HG03571 (cell line): Measurements from ENCODE around the gene AKAP7.

Experiments used
- ATAC-seq: cut with Tn5 transposase; IDR thresholded peaks from one replicate; pipeline ENCODE4 v1.9.1; 2021; ENCODE audit not compliant: unreplicated experiment

AKAP7 gene

DNA sequence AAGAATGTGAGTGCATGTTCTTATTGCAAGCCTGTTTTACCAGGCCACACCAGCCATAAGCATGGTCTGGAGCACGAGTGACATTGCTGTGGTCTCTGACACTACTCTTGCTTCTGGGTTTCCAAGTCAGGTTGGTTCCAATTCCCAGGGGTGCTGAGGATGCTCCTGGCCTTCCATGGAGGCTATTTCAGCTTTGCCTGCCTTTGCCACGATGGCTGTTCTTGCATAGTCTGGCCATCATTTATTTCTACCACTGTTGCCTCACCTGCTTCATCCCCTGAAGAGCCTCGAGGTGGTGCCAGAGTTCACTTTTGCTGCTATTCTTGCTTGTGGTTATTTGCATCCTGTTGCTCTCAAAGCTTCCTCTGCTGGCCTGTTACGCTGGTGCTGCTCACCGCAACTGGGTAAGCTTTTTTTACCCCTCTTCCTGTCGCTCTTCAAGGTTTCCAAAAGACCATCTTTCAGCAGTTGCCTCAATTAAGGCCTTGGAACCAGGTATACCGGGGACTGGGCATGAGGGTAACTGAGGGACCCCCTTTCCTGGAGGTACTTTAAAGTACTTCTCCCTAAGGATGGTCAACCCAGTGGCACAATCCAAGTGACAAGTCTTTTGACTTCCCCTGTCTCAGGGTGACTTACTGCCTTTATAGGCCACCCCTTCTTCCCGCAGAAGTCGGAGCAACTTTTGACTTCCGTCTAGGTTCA, 64.5 kb downstream of the AKAP7 start:
- peak; percentile 100 for ATAC-seq

DNA sequence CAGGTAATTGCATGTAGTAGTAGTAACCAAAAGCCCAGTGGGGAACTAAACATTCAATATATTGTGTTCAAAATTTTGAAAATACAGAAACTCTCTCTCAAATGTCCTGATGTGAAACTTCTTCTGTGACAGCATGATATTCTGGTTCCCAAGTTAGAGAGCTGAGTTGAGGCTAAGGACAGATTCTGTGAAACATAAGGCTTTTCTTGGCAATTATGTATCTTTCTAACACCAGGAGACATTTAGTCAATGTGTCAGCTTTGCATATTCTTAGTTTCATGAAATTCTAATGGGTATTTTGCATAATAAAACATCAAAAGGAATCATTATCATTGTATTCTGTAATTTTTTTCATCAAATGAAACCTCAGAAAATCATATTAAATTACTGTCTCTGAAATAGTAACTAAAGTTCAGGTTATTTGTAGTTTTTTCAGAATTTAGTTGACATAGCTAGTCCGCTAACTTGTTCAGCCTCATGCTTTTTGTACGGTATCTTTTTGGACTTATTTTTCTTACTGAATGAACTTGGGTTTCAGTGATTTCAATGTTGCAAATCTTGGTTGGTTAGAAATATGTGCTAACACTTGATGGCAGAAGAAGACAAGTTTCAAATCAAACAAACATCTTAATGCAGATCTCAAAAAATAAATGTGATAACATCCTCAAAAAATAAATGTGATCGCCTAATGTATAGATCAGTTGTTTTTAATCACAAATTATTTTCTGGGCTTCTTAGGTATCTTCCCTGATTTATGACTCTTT, 70.4 kb downstream of the AKAP7 start:
- ATAC-seq = no peak

DNA sequence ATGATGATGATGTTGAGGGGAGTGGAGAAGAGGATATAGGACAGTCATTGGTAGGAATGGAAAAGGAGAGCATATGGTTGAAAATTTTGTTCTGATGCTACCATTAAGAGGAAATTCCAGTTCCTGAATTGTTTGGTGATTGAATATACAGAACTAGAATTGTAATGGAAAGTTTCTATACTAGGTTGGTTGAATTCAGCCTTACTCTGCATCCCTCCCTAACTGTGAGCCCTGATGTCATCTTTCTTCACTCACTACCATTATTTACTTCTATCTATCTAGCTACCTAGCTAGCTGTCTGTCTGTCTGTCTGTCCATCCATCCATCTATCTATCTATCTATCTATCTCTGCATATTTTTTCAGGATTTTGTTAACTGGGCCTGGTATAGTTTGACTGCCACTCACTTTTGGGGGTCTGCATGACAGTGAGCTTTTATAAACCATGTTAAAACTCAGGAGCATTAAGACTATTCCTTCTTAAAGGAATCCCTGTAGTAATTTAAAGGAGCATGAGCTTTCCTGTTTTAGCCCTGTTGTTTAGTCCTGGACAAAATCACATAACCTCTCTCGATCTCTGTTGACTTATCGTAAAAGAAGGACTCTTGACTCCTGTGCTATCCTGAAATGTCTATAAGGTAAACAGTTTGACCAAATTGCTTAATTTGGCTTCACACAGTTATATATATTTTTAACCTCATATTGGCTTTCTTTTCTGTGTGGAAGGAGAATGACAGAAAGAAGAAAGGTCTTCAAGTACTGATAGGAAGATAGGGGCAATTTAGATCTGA, 71.4 kb downstream of the AKAP7 start:
- no peak for ATAC-seq

DNA sequence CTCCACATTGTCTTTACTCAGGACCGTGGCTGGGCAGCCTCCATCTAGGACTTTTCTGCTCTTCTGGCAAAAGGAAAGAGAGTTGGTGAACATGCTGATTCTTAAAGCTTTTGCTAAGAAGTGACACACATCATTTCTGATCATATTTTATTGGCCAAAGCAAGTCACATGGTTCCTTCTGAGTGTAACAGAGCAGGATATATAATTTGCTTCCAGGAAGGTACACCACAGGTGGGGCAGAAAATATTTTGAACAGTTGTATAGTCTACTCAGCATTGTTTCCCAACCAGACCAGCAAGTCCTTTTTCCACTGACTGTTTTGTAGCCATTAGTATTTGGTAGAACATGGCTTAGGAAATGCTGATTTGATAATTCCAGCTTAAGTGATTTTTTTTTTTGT, 73.5 kb downstream of the AKAP7 start:
- ATAC-seq = no peak

DNA sequence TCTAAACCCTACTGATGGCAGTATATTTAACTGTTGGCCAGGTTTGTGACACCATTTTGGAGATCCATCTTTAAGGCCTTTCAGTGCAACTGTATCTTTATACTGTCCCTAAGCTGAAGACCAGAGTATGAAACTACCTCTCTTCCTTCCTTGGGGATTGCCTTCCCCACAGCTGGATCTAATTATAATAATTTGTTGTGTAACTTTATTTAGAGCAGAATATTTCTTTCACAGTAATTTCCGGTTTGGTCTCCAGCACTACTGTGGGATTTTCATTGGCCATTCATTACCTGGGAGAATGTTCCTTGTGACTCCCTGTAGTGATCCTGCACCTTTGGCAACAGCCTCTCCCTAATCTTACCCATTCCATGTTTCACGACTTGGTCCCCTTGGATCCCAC, 75.2 kb downstream of the AKAP7 start:
- ATAC-seq = no peak

DNA sequence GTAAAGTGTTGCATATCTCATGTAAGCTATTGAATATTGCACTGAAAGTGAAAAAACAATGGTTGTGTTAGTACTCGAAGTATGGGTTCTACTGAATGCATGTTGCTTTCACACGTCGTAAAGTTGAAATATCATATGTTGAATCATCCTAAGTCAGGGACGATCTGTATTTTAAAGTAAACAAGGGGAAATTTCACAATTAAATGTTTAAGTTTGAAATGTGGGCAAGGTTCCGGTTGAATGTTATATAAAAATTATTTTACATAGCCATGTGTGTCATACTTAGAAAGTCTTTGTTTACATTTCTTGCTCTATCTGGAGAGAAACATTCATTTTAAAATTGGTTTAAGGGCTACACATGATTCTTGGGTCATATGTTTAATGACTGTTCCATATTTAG, 76.8 kb downstream of the AKAP7 start:
- ATAC-seq = no peak

DNA sequence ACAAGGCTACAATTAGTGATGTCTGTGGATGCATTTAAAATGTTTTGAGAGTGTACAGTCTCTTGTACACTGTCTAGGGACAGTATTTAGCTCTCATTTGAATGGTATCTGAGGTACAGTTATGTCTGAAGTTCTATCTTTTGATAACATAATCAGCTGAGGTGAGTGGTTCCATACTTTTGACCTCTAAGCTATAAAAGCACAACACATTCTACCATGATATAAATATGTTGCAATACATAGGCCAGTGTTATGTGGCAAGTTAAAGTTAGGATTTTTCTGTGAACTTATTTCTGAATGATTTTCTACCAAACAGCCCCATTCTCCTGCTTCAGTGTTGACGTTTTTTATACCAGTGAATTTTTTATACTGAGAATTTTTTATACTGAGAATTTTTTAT, 77.6 kb downstream of the AKAP7 start:
- ATAC-seq = no peak

DNA sequence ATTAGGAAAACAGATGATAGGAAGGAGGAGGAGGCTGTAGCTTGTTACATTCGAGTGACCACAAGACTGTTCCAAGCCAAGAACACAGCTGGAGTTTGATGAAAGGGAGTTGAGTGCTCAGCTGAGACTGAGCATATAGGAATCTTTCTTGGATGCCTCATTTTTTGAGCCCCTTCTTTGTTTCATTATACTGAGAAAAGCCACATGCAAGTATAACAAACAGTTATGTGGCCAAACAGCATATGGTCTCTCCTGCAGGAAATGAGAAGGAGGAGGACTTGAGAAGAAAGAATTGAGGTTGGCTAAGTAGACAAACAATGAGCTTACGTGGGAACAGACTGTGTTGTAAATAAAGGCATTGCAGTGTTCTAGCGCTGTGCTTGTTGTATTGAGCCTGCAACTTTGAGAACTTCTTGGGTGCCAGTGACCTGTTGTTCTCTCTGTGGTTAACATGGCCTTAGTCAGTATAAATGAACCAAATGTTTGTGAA, 78.3 kb downstream of the AKAP7 start:
- ATAC-seq = no peak

DNA sequence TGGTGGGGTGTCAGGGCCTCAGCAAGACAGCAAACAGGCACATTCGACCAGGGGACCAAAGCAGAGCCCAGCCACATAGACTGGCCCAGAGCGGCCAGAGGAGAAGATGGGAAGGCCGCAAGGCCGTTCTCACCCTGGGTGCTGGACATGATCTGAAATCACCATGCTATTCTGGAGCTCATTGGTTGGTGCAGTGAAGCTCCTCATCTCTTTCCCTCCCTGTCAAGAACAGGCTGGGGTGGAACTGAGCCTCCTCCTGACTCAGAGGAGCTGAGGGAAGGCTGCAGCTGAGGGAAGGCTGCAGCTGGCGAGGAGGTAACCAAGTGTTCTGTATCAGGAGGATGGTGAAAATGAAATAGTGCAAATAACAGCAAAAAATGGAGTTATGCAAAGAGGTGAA, 80.0 kb downstream of the AKAP7 start:
- ATAC-seq = no peak

DNA sequence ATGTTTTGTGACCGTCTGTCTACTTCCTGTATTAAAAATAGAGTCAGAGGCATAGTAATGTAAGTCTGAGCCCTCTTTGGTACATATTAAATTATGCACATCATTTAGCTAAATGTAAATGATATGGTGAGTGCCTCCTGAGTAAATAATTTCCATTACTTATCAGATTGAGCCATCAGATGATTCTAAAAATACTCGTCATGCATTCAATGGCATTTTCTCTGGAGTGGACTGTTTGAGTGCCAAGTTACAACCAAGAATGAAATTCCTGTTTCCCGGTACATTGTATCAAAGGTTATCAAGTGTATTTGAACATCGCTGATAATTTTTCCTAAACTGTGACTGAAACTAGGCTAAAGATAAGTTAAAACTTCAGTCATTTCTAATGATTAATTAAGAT, 81.0 kb downstream of the AKAP7 start:
- ATAC-seq = no peak

DNA sequence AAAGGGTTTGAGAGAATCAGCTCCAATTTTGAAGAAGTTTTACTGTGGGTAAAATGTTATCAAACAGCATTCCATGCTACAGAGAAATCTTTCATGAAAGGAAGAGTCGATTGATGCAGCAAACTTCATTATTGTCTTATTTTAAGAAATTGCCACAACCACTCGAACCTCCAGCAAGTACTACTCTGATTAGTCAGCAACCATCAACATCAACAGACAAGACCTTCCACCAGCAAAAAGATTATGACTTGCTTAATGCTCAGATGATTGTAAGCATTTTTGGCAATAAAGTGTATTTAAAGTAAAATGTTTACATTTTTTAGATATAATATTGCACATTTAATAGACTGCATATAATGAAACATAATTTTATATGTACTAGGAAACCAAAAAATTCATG, 87.5 kb downstream of the AKAP7 start:
- no peak for ATAC-seq

DNA sequence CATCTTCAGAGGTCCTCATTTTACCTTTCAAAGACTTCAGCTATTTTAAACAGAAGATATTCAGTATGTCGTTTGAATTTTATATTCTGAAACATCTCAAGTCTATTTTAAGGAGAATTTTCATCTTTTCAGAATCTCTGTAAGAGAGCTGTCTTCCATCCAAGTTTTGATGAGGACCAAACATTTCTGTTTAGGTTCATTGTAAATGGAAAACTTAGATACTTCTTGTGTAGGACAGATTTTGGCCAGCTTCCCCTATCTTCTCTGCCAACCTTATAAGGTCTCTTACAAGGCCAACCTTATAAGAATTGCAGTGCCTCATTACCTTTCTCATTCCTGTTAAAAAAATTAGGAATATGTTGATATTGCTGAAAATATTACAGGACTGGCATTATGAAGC, 88.1 kb downstream of the AKAP7 start:
- no peak for ATAC-seq

DNA sequence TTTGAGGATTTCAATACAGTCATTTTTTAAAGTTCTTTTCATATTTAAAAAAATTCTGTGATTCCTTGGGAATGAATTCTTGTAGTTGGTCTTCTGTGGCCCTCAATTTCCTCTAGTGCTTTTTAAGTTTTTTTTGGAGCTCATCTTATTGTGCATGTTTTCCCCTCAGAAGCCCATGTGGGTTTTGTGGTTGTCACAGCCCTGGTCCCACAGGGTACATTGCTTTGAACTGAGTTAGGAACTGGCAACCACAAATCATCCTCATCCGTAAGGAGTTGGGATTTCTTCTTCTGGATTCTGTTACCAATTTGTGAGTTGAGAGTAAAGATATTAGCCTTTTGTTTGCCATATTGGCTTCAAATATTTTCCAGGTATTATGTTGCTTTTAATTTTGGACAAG, 89.9 kb downstream of the AKAP7 start:
- ATAC-seq = no peak

DNA sequence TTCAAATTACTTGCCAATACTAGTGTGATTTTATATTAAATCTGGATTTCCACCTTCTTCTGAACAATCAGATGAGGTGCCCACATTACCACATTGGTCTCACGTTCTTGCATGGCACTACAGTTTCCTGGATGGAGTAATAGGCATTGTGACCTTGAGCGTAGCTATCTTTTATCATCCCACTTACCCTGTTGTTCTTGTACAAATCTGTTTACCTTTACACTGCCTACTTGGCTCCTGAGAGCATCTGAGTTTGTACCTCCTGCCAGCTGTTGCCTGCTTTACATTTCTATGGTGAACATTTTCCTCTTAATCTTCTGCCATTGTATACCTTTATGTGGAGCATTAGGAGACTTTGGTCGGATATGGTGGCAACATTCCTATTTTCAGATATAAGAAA, 90.7 kb downstream of the AKAP7 start:
- ATAC-seq = no peak

DNA sequence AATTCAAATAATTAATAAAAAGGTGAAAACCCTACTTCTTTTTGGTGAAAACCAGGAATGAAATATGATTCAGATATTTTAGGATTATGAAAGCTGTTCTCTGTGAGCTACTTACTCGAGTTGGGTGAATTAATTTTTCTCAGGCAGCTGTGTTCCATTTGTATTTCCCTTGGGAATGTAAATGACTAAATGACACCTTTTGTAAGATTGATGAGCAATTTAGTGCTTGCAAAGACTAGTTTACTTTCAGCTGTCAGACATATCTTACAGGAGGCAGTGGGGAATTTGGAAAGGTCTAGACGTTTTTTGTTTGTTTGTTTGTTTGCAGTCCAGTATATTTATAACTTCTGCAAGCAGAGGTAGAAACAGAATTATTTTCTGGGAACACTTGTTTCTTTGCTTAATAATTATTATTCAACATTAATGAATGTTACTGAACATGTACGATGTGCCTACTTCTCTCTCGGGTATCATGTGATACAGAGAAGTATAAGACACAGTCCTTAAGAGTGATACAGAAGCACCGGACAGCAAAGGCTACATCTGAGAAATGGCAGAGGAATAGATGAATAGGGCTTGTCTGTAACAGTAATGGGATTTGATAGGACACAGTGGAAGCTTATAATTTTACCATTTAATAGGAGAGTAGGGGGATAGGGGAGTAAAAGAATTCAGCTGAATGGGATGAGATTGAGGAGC, 91.3 kb downstream of the AKAP7 start:
- ATAC-seq = no peak

DNA sequence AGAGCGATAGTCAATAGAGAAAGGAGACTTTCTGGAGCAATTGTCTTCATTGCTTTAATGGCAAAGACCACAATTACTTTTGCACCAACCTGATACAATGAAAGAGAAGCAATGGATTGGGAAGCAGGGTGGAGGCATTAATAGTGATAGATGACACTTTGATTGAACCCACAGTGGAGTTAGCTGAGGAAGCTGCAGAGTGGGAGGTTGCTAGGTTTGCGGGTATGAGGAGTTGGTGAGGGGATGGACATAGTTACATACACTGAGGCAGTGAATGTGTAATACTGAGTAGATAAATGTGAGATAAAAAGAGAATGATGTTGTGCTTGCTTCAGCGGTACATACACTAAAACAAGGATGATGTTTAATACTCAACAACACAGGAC, 91.9 kb downstream of the AKAP7 start:
- ATAC-seq = no peak

DNA sequence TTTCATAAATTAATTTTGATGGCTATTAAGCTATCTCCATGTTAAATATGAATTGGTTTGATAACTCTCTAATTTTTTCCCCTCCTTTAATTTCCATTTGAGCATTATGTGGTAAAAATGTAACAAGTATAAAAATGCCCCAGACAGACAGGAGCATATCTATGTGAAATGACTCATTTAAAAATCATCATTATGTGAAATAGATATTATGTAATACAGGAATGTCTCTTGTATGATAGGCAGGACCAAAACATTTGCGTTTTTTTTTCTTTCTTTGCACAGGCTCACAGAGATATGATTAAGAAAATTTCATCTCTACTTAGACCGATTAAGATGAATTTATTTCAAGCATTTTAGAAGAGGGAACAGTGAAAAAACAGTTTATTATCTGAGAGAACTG, 95.8 kb downstream of the AKAP7 start:
- ATAC-seq = no peak

DNA sequence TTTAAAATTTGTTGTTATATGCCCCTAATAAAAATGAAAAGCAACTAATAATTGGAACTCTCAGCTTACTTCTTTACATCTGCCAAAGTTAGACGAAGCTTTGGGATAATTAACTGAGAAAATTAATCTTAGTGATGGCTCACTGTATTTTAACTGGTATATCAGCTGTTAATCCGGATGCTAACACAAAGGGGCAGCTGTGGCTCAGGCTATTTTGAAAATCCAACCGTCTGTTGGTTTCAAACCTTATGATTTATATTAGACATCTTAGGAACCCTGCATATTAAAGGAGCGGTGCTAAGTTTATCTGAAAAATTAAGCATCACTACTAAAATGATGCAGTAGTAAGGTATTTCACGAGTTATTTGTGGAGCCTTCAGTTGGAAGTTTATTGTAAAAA, 96.6 kb downstream of the AKAP7 start:
- no peak for ATAC-seq

DNA sequence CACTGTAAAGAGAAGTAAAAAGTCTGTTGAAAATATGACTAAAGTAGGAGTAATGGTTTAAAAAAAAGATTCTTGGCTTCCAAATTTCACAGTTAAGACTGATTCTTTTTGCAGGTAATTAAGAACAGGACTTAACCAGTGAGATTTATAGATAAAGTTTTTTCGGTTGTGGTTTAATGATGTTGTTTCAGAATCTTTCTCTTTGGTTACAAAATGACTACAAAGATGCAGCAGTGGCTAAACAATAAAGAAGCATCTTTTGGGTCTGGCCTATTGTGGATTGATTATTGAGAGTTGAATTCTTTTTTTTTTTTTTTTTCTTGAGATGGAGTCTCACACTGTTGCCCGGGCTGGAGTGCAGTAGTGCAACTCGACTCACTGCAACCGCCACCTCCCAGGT, 109.7 kb downstream of the AKAP7 start:
- no peak for ATAC-seq

DNA sequence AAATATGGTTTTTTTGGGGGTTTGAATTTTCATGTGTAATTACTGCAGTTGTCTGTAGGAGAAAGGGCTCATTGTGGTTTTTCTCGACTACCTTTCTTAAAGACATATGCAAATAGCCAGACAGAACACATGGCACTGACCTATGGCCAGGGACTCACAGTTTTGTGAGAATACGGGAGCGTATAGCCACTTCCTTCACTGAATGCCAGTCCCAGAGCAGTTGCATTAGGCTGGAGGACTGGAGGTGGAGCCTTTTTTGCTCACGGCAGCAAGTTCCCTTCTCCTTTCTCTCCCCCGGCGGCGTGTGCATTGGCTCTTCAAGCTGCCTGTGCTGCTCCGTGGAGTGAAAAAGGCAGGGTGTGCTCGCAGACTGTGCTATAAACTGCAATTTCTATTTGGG, 114.9 kb downstream of the AKAP7 start:
- ATAC-seq = peak; percentile 68

DNA sequence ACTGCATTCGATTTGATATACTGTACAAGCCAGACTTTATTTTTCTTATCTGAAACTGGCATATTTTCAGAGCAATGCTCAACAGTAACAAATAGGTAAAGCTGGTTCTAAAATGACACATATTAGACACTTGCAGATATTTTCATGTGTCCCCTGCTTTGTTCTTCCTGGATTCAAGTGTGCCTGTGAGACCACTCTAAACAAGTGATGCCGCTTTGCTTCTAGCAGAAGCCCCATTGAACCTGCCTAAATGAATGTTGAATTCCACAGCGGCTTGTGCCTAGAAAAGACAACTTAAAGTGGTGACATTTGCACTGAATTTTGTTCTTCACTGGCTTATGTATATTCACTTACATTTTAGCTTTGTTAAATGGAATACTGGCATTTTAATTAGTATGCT, 115.7 kb downstream of the AKAP7 start:
- no peak for ATAC-seq
